Progenitor cell of endocrine pancreas (in vitro differentiated cells): Measurements from ENCODE around the gene OR9A2. TPM values are rescaled to one million over a fixed set of nuclear protein-coding genes. Genes with fewer than 3 reads are reported as not detected.

Source experiments
- DNase-seq: peaks from one replicate; pipeline ENCODE4 v3.0.0; 2021; ENCODE audit warnings: low spot score; ENCODE audit not compliant: unreplicated experiment
- H3K27ac Mint-ChIP-seq: 2 replicates; pipeline ENCODE4 v1.8.0; 2021; ENCODE audit warnings: mild to moderate bottlenecking, moderate library complexity, mixed read lengths
- H3K27me3 Mint-ChIP-seq: 2 replicates; pipeline ENCODE4 v1.8.0; 2021; ENCODE audit warnings: mixed read lengths
- H3K36me3 Mint-ChIP-seq: 2 replicates; pipeline ENCODE4 v1.8.0; 2022; ENCODE audit warnings: mixed read lengths; ENCODE audit not compliant: insufficient read depth
- H3K4me1 Mint-ChIP-seq: 2 replicates; pipeline ENCODE4 v1.8.0; 2021; ENCODE audit warnings: low read depth, mixed read lengths
- H3K4me3 Mint-ChIP-seq: 2 replicates; pipeline ENCODE4 v1.8.0; 2021; ENCODE audit warnings: low read depth, mild to moderate bottlenecking, moderate library complexity, mixed read lengths
- H3K9me3 Mint-ChIP-seq: 2 replicates; pipeline ENCODE4 v1.8.0; 2021; ENCODE audit warnings: low read depth, mixed read lengths
- total RNA-seq: library from RNA; stranded (reverse); gene quantifications from 2 replicates; pipeline ENCODE4 v1.2.1, GENCODE V29; 2021
- TF ChIP-seq, protein P1 (sequence below): fragments of 200-600 bp; sonication (generic); IDR thresholded peaks from one replicate; pipeline ENCODE4 v1.5.0; 2021; ENCODE audit warnings: antibody characterized with exemption, mild to moderate bottlenecking; ENCODE audit not compliant: unreplicated experiment

OR9A2 gene
- total RNA-seq, 1 donor from 2014 or later: not detected

DNA sequence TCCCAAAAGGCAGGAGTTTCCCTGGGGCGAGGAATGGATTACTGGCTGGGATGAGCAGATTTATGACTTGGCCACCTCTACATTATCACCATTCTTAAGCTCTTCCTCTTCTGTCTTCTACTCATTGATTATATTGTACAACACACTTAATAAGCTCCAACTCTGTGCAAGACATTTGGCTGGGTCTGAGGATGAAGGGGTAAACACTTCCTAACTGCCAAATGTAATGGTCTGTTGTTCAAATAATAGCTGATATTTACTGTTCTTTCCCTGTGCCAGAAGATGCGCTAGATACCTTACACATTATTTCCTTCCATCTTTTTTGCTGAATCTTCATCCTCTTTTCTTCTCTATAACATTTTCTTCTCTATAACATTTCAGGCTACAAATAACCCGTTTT, 36.8 kb upstream of the OR9A2 start:
- H3K27ac Mint-ChIP-seq: no peak overlapping the region
- H3K9me3 Mint-ChIP-seq: no peaks in the 10 kb centered on the region
- H3K4me1 Mint-ChIP-seq: no peaks in the 10 kb centered on the region
- no peaks in the 10 kb centered on the region for H3K36me3 Mint-ChIP-seq
- DNase-seq: no peak
- H3K4me3 Mint-ChIP-seq: no peak overlapping the region
- no peaks in the 10 kb centered on the region for H3K27me3 Mint-ChIP-seq
- TF ChIP-seq, protein P1, sequence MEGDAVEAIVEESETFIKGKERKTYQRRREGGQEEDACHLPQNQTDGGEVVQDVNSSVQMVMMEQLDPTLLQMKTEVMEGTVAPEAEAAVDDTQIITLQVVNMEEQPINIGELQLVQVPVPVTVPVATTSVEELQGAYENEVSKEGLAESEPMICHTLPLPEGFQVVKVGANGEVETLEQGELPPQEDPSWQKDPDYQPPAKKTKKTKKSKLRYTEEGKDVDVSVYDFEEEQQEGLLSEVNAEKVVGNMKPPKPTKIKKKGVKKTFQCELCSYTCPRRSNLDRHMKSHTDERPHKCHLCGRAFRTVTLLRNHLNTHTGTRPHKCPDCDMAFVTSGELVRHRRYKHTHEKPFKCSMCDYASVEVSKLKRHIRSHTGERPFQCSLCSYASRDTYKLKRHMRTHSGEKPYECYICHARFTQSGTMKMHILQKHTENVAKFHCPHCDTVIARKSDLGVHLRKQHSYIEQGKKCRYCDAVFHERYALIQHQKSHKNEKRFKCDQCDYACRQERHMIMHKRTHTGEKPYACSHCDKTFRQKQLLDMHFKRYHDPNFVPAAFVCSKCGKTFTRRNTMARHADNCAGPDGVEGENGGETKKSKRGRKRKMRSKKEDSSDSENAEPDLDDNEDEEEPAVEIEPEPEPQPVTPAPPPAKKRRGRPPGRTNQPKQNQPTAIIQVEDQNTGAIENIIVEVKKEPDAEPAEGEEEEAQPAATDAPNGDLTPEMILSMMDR: no peak

DNA sequence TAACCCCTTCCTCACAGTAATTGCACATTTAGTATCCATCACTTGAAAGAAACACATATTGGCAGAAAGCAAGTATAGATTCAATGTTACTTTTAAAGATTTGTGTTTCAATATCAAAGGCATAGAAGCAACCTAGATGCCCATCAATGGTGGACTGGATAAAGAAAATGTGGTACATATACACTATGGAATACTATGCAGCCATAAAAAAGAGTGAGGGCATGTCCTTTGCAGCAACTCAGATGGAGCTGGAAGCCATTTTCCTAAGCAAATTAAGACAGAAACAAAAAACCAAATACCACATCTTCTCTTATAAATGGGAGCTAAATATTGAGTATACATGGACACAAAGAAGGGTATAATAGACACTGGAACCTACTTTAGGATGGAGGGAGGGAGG, 28.8 kb upstream of the OR9A2 start:
- no peak overlapping the region for H3K4me3 Mint-ChIP-seq
- TF ChIP-seq, protein P1: no peak
- H3K4me1 Mint-ChIP-seq: no peaks in the 10 kb centered on the region
- no peak overlapping the region for H3K27ac Mint-ChIP-seq
- peaks cover 13% of the 10 kb centered on the region for H3K27me3 Mint-ChIP-seq
- no peaks in the 10 kb centered on the region for H3K9me3 Mint-ChIP-seq
- H3K36me3 Mint-ChIP-seq: no peaks in the 10 kb centered on the region
- no peak for DNase-seq

DNA sequence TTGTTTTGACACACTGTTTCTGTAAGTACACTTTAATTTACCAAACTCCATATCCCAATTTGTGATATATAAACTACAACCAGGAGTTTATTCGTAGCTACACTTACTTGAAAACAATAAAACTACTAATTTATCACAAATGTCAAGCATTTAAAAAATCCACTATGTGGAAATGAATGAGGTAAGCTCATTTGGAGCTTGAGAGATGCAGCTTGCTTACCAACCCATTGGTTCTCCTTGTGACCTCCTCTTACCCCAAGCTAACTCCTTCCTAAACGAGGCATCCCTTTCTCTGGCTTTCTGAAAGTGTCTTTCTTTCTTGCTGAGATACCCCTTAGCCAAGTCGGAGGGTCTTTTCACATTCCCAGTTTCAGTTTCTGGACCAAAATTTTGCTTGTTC, 27.7 kb upstream of the OR9A2 start:
- no peaks in the 10 kb centered on the region for H3K36me3 Mint-ChIP-seq
- DNase-seq: no peak
- no peak overlapping the region for H3K4me3 Mint-ChIP-seq
- H3K27ac Mint-ChIP-seq: no peak overlapping the region
- H3K9me3 Mint-ChIP-seq: no peaks in the 10 kb centered on the region
- no peaks in the 10 kb centered on the region for H3K4me1 Mint-ChIP-seq
- TF ChIP-seq, protein P1: no peak
- peaks cover 17% of the 10 kb centered on the region for H3K27me3 Mint-ChIP-seq

DNA sequence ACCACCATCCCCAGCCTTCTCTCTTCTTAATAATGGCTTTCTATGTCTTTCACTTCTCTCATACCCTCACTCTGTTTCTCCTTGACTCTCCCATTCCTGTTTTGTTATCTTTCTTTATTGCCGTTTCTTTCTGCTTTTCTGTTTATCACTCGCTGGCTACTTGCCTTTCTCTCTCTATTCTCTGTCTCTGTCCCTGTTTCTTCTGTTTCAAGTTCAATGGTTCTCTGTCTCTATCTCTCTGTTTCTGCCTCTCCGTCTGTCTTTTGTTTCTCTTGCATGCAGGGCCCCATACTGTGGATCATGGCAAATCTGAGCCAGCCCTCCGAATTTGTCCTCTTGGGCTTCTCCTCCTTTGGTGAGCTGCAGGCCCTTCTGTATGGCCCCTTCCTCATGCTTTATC, 25.1 kb upstream of the OR9A2 start, which contains the start of gene OR6V1:
OR6V1 (plus strand) TSS at position 301 of the 400 bp plus-strand sequence; CDS start at position 301, 0 bp downstream.
- no peak for DNase-seq
- Mint-ChIP-seq H3K4me3 (no peak within 1 kb of the TSS), H3K27ac (no peak within 1 kb of the TSS), H3K4me1 (no peaks in the 10 kb centered on the region), H3K9me3 (no peaks in the 10 kb centered on the region), H3K27me3 (peaks cover 19% of the 10 kb centered on the region), H3K36me3 (no peaks in the 10 kb centered on the region)
- TF ChIP-seq, protein P1: no peak

DNA sequence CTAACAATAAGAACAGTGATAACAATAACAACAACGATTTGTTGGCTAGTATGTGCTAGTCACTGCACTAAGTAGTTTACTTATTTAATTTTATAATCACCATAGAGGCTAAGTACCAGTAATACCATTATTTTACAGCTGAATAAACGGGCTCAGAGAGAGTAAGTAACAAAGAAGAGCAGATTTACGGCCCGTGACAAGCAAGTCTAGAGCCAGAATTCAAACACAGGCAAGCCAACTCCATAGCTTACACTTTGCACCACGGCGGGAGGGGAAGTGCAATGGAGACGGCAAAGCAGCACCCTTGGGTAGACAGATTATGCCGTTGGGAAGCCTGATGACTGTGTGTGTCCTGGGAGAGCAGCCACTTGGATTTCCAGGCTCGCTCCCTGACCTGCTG, 24.0 kb upstream of the OR9A2 start:
- Mint-ChIP-seq H3K36me3 (no peaks in the 10 kb centered on the region), H3K27me3 (peaks cover 23% of the 10 kb centered on the region)
- no peak for DNase-seq

More for the DNA sequence above, 24.0 kb upstream of the OR9A2 start:
- no peak overlapping the region for H3K27ac Mint-ChIP-seq
- H3K4me3 Mint-ChIP-seq: no peak overlapping the region
- H3K9me3 Mint-ChIP-seq: no peaks in the 10 kb centered on the region
- no peaks in the 10 kb centered on the region for H3K4me1 Mint-ChIP-seq
- TF ChIP-seq, protein P1: no peak
